ENCODE measurements around the gene CAB39.
A peak's percentile ranks its signal among the peaks of the same experiment; 100 is the strongest.

The CAB39 gene

DNA sequence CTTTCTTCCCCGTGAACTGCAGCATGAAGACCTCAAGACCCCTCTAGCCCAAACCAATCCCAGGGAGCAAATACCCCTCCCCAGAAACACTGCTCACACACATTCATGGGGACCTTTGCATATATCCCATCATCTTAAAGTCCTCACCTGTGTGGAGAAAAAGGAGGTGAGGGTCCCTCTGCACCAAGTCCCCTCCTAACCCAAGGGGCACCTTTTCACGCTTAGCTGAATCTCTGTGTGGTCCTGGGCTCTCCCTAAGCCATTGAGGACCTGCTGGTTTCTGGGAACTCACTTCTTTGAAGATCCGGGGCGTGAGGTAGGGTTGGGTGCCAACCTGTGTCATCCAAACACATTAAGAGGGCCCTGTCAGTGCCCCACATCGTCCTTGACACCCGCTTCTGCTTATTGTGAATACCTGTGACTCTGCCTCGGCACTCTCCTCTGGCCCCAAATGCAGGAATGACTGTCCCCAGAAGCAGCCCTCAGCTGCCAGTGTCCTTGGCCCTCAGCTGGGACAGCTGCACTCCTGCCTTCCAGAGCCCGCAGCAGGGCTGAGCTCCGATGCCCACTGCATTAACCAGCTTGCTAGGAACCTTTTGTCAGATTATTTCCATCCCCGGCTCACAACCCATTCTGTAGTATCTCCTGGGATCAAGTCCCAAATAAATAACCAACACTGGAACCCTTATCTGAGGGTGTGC, 110.8 kb downstream of the CAB39 start:
- DNase-seq = no peak

DNA sequence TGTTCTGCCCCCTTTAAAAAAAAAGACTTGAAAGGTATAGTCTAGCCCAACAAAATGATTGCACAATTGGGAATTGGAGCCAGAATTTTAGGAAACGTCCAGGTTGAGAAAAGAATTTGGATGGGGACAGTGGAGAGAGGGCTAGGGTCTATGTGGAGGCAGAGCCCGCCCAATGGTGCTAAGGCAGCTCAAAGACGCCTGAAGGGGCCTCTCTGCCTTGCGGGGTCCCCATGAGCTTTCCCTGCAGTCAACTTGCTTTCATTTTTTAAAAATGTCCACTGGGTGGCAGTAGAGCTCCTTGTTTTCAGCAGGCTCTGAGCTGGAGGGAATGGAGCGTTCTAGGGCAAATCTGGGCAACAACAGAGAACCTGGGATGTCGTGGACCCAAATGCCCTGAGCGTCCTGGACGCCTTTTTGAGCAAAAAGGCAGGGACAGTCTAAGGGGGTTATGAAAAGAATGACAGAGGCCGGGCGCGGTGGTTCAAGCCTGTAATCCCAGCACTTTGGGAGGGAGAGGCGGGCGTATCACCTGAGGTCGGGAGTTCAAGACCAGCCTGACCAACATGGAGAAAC, 111.8 kb downstream of the CAB39 start:
- peak; percentile 67 for DNase-seq

GRCh38 chr2:230825354-230825753, 112.7 kb downstream of the CAB39 start:
- DNase-seq = no peak

- no peak for DNase-seq
Observed at GRCh38 chr2:230827774-230828271, 115.2 kb downstream of the CAB39 start.

DNA sequence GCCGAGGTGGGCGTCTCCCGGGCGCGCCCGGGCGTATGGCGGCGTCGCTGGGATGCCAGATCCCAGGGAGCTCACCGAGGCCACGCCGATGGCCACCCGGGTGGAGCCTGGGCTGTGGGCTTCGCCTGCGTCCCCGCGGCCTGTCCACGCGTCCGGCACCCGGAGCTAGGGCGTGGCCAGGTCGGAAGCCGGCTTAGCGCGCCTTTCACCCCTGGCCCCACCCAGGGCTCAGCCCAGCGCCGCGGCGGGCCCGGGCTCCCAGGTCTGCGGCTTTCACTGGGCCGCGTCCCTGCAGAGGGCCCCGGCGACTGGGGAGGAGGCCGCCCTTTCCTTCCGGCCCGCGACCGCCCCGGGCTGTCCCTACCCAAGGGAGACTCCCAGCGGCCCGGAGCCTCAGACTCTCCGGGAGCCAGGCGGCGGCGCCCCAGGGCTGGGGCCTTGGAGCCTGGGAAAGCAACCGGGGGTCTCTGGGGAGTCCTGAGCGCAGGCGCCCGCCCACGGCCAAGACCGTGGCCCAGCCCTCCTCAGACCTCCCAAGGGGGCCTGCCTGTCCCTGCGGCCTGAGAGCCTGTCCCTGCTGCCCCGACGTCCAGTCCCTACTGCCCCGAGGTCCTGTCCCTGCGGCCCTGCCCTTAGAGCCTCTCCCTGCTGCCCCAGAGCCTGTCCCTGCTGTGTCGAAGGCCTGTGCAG, 115.8 kb downstream of the CAB39 start:
- DNase-seq = no peak

DNA sequence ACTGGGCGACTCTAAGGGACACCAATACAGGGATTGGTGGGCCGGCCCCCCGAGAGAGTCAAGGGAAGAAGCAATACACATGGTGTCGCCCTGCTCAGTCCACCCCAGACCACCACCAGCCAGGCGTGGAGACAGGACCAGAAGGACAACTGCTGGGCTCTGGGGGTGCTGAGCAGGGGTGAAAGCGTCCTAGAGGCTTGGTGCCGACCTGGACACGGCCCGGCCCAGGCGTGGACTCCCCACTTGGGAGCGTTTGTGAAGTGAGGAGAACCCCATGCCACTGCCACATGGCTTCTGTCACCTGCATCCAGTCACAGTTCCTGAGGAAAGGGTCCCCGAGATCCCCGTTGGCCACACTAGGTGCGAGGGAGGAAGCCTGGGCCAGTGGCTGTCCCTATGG, 116.7 kb downstream of the CAB39 start:
- DNase-seq = no peak

DNA sequence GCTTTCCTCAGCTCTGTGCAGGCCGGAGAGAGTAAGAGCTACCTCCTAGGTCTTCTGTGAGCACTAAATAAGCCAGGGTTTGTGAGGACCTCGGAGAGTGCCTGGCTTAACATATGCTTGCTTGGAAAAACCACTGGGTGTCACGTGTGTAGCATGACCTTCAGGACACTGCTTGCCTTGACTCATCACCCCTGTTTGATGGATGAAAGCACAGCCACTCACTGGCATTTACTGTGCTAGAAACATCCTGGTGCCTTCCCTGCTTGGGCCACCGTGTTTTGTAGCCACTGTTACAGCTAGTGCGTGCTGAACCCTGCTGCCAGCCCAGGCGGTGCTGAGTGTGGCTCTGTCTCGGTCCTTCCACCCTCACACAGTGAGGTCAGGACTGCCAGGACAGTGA, 117.3 kb downstream of the CAB39 start:
- DNase-seq = no peak

DNA sequence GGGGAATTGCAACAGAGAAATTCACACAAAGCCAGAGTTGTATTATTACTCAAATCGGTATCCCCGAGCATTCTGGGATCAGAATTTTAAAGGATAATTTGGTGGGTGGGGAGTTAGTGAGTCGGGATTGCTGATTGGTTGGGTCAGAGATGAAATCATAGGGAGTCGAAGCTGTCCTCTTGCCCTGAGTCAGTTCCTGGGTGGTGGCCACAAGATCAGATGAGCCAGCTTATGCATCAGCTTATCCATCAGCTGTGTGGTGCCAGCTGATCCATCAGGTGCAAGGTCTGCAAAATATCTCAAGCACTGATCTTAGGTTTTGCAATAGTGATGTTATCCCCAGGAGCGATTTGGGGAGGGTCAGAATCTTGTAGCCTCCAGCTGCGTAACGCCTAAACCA, 117.8 kb downstream of the CAB39 start:
- no peak for DNase-seq

DNA sequence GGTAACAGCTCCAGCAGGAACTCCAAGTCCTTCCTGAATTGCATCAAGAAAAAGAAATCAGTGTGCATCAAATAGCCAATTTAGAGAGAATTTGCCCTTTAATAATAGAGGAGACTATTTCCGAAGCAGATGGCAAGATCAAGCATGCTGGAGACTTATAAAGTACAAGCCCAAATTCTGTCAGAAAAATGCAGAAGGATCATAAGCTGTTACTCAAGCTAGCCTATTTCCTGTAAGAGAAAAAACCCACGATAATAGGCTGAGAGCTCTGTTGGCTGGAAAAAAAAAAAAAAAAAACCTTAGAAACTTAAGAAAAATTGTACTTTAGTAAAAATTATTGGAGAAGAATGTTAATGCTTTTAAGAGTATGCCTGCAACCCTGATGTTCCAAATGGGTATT, 127.7 kb downstream of the CAB39 start:
- DNase-seq = no peak

- DNase-seq = no peak
Observed at GRCh38 chr2:230842473-230842872, 129.8 kb downstream of the CAB39 start.

DNA sequence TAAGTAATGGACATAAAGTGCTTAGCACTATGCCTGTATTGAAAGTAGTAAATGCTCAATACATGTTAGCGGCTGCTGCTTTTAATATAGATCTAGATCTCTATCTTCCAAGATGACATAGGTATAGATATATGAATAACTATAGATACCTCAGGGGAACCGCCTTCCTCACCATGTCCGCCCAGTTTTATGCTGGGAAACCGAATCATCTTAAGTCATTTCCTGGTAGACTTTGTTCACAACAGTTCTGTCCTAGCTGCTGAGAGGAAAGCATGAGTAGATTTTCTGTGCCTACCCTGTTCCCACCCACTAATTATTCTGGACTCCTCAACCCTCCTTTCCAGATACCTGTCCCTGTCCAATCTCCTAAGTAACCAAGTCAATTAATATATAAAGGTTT, 130.5 kb downstream of the CAB39 start:
- DNase-seq = no peak

DNA sequence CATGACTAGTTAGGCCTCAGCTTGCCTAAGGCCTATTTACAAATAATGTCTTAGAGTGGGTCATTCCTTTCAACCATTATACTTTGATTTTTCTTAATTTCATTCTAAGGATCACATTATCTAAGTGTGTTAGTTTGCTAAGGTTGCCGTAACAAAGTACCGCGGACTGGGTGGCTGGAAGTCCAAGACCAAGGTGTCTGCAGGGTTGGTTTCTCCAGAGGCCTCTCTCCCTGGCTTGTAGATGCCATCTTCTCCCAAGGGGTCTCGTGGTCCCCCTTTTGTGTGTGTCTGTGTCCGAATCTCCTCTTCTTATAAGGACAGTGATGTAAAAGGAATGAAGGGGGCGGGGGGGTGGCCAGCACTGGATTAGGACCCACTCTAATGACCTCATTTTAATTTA, 133.7 kb downstream of the CAB39 start:
- no peak for DNase-seq

GRCh38 chr2:230847883-230848388, 135.3 kb downstream of the CAB39 start:
- DNase-seq = peak; percentile 35

DNA sequence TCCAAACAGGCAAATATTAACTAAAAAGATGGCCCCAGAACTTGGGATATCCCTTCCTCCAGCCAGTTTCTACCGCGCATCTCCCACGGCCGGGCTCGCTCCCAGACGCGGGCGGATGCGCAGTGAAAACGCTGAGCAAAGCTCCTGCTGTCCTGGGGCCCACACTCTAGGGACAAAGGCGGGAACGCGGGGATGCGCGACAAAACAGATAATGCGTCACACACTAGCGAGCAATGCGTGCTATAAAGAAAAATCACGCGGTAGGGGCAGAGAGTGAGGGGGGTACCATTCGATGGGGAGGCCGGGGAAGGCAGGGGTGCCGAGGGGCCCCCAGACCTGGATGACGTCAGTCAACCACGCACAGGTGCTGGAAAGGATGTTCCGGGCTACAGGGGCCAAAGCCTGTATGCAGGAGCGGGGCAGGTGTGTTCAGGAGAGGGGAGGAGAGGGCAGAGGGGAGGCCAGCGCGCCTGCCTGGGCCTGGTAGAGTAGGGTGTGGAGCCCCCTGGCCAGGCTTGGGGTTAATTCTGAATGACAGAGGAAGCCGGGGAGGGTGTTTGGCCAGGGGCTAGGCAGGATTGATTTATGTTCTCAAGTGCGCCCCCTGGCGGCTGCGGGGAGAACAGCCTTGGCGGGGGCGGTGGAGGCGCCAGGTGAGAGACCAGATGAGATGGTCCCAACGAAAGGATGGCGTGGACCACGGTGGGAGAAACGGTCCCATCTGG, 137.2 kb downstream of the CAB39 start:
- DNase-seq = no peak

GRCh38 chr2:230850358-230850658, 137.7 kb downstream of the CAB39 start:
- no peak for DNase-seq

DNA sequence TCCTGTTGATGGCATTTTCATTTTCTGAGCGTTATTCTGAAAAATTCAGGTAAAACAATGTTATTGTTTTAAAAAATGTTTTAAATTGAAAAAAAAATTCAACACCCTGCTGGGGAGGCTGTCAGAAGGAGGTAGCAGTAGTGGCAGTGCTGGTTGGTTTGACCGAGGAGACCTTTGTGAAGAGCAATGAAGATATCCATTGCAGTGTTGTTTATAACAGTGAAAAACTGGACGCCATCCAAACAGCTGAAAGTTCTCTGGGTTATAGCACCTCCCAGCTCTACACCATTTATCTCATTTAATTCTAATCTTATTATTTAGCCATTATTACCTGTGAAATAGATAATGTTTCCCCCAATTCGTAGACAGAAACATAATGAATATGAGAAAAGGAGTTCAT, 139.5 kb downstream of the CAB39 start:
- no peak for DNase-seq

GRCh38 chr2:230861552-230862255, 149.1 kb downstream of the CAB39 start:
- no peak for DNase-seq

GRCh38 chr2:230862292-230862691, 149.7 kb downstream of the CAB39 start:
- DNase-seq = no peak

GRCh38 chr2:230863031-230863430, 150.4 kb downstream of the CAB39 start:
- DNase-seq = no peak

DNA sequence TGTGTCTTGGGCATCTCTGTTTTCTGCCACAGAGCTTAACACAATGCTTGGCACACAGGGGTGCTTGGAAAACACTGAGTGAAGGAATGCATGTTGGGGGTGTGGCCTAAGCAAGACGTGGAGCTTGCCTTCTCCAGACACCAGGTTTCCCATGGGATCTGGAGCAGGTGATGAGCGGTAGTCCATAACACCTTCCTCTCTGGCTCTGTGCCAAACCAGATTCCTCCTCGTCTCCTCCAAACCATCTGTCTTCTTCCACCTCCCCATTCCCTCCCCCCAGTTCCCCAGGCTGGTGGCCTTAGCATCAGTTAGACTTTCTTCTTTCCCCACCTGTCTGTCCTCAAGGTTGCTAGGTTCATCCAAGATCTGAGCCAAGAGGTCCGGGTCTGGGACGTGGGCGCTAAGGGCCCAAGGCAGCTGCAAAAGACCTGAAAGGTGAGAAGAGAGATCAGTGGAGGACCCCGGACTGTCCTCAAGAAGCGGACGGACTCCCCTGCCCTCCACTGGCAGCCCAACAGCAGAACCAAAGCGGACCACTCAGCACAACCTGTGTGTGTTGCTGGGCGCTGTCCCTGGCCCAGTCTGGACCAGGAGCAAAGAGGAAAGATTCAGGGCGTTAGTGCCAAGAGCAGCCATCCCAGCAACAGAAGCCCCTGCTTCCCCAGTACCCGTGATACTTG, 150.9 kb downstream of the CAB39 start:
- DNase-seq = no peak

DNA sequence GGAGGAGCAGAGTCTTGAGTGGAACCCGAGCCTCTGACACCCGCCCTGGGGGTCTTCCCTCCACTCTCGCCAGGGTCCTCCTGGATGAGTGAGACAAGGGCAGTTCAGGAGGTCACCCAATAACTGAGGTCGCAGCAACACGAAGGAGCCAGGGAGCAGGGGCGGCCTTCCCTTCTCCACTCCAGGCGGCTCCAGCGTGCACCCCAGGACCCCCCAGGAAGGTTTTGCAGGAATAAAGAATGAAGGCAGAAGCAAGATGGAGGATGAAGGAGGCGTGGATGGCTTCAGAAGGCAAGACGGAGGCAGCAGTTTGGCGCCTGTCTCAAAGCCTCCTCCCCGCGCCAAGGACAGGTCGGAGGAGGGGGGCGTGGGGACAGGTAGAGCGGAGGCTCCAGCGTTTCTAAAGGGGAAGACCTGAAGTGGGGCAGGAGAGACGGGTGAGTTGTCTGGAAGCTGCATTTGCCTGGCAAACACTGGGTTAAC, 151.5 kb downstream of the CAB39 start:
- no peak for DNase-seq

Data from NCI-H1092 (cell line).